Measurements from ENCODE around the gene EMP3.

GRCh38 chr19:48332351-48332661 is 7.0 kb downstream of the EMP3 start:
- TF ChIP-seq EP300 (IDR thresholded peaks at IDR 0.05; ENCODE audit: borderline replicate concordance) (no peak), TAF1 (IDR thresholded peaks at IDR 0.05; ENCODE audit: low read depth) (no peak), ZBTB7A (IDR thresholded peaks at IDR 0.05; ENCODE audit: low read depth) (no peak), USF1 (IDR thresholded peaks at IDR 0.05) (no peak), RAD21 (IDR thresholded peaks at IDR 0.05; ENCODE audit: low read depth) (no peak), REST (IDR thresholded peaks at IDR 0.05; ENCODE audit: low read depth) (no peak)

Measured in Ishikawa (cell line).